HCT116 (cell line): ENCODE measurements around the gene KATNIP. TPM values are rescaled to one million over a fixed set of nuclear protein-coding genes. Genes with fewer than 3 reads are reported as not detected.
"Not testable (repeated sequence)": the region's sequence is repeated elsewhere in the genome, so short reads cannot be mapped to it uniquely, and the experiment has no call there.

Source experiments
- ATAC-seq: fragments of 200-7000 bp; cut with Tn5 transposase; 2 replicates; pipeline ENCODE4 v1.9.1; 2020; ENCODE audit warnings: mild to moderate bottlenecking, moderate library complexity
- BruUV-seq: library from RNA; stranded (reverse); fragments of 400-500 nt; replicated peaks from 2 replicates; lab custom pipeline; 2021; lab: Mats Ljungman, UMichigan
- CTCF ChIA-PET: fragments of 300-600 bp; sonication (Branson Sonifier 250); formaldehyde crosslinking; loops from one replicate; lab custom pipeline; 2021; ENCODE audit warnings: antibody characterized with exemption; lab: Charles Lee
- POLR2A ChIA-PET: fragments of 300-600, 350-600 bp; sonication (Branson Sonifier 250); formaldehyde crosslinking; loops from one replicate; lab custom pipeline; 2021; ENCODE audit warnings: antibody characterized with exemption; lab: Charles Lee
- RAD21 ChIA-PET, 2 experiments: fragments of 300-600 bp; sonication (Branson Sonifier 250); formaldehyde crosslinking; loops; one replicate each; lab custom pipeline; 2023; ENCODE audit warnings: low total read pairs in 2 of 2; ENCODE audit not compliant: uncharacterized antibody in 2 of 2, unreplicated experiment in 2 of 2, low non-redundant PET in 1 of 2; lab: Charles Lee
- DNase-seq: peaks from one replicate; pipeline ENCODE4 v3.0.0-alpha.2; 2010; ENCODE audit warnings: low read depth, low spot score
- H2AFZ ChIP-seq: fragments of 200-600 bp; shearing (Covaris generic), sonication (generic); 2 replicates; pipeline ENCODE4 v1.6.1; 2017; ENCODE audit warnings: low read depth, mixed run types, mixed read lengths, antibody characterized with exemption, low read length; ENCODE audit not compliant: poor library complexity, severe bottlenecking
- H3K27ac ChIP-seq: 2 replicates; pipeline ENCODE4 v1.5.1; 2012; ENCODE audit warnings: low read depth, low read length
- H3K27me3 ChIP-seq: fragments of 200-600 bp; sonication (generic); 2 replicates; pipeline ENCODE4 v1.6.1; 2016; ENCODE audit warnings: mixed run types, low read length, mixed read lengths; ENCODE audit not compliant: insufficient read depth
- H3K36me3 ChIP-seq, 2 experiments: fragments of 200-500 bp in 1 of 2; fragments of 200-600 bp in 1 of 2; sonication (Bioruptor generic) in 1 of 2; sonication (generic) in 1 of 2; 2 replicates each; pipeline versions ENCODE4 v1.5.1 to v1.6.1; 2014 to 2016; ENCODE audit warnings: low read length in 2 of 2, inconsistent platforms in 1 of 2, mixed read lengths in 1 of 2, mixed run types in 1 of 2; ENCODE audit not compliant: insufficient read depth in 2 of 2, control insufficient read depth in 1 of 2
- H3K4me1 ChIP-seq, 2 experiments: fragments of 200-600 bp in 1 of 2; sonication (generic) in 1 of 2; 2 replicates each; pipeline versions ENCODE4 v1.5.1 to v1.6.1; 2012 to 2017; ENCODE audit warnings: low read length in 2 of 2, inconsistent platforms in 1 of 2, mild to moderate bottlenecking in 1 of 2, mixed read lengths in 1 of 2, mixed run types in 1 of 2, moderate library complexity in 1 of 2; ENCODE audit not compliant: insufficient read depth in 2 of 2, control insufficient read depth in 1 of 2
- H3K4me2 ChIP-seq: fragments of 200-600 bp; sonication (generic); 2 replicates; pipeline ENCODE4 v1.6.1; 2017; ENCODE audit warnings: mixed run types, low read length, mixed read lengths
- H3K4me3 ChIP-seq, 2 experiments: fragments of 200-600 bp in 1 of 2; sonication (generic) in 1 of 2; replicated peaks in 1 of 2; 2 replicates each; pipeline ENCODE4 v1.5.1; 2011 to 2016; ENCODE audit warnings: low read length in 2 of 2, control low read depth in 1 of 2, low read depth in 1 of 2, mild to moderate bottlenecking in 1 of 2, mixed read lengths in 1 of 2, mixed run types in 1 of 2
- H3K79me2 ChIP-seq: fragments of 200-600 bp; sonication (generic); 2 replicates; pipeline ENCODE4 v1.6.1; 2017; ENCODE audit warnings: mild to moderate bottlenecking, mixed run types, low read length, moderate library complexity, mixed read lengths; ENCODE audit not compliant: insufficient read depth
- H3K9ac ChIP-seq: fragments of 200-600 bp; sonication (generic); 2 replicates; pipeline ENCODE4 v1.6.1; 2016; ENCODE audit warnings: low read length, mixed read lengths
- H3K9me2 ChIP-seq: fragments of 200-600 bp; sonication (generic), shearing (Covaris generic); 2 replicates; pipeline ENCODE4 v1.6.1; 2017; ENCODE audit warnings: mixed run types, mild to moderate bottlenecking, moderate library complexity; ENCODE audit not compliant: insufficient read depth
- H3K9me3 ChIP-seq, 2 experiments: fragments of 200-500 bp in 1 of 2; fragments of 200-600 bp in 1 of 2; sonication (Bioruptor generic) in 1 of 2; sonication (generic) in 1 of 2; 2 replicates each; pipeline ENCODE4 v1.6.1; 2014 to 2017; ENCODE audit warnings: low read length in 2 of 2, mixed read lengths in 2 of 2, inconsistent platforms in 1 of 2, low read depth in 1 of 2, mild to moderate bottlenecking in 1 of 2, mixed run types in 1 of 2, moderate library complexity in 1 of 2; ENCODE audit not compliant: control insufficient read depth in 1 of 2, insufficient read depth in 1 of 2
- H4K20me1 ChIP-seq: fragments of 200-600 bp; sonication (generic), shearing (Covaris generic); 2 replicates; pipeline ENCODE4 v1.6.1; 2017; ENCODE audit warnings: mixed run types, mild to moderate bottlenecking, moderate library complexity; ENCODE audit not compliant: insufficient read depth
- CEBPB ChIP-seq: IDR thresholded peaks from 2 replicates; pipeline ENCODE4 v1.6.1; 2012; ENCODE audit warnings: low read depth
- ELF1 ChIP-seq: IDR thresholded peaks from 2 replicates; pipeline ENCODE4 v1.6.1; 2012; ENCODE audit warnings: low read depth, borderline replicate concordance
- SP1 ChIP-seq: IDR thresholded peaks from 2 replicates; pipeline ENCODE4 v1.6.1; 2012; ENCODE audit warnings: low read depth
- YY1 ChIP-seq: IDR thresholded peaks from 2 replicates; pipeline ENCODE4 v1.6.1; 2011; ENCODE audit warnings: low read length, low read depth, moderate library complexity, mild to moderate bottlenecking; ENCODE audit not compliant: insufficient replicate concordance; ENCODE audit errors: extremely low read depth
- intact Hi-C: fragments of 100-400 bp; cut with micrococcal nuclease; formaldehyde crosslinking; loops from 2 replicates; pipeline ENCODE4 v1.10.0; 2022
- total RNA-seq: library from RNA; stranded (reverse); gene quantifications from one replicate; pipeline ENCODE4 v1.2.1, GENCODE V29; 2021; ENCODE audit not compliant: unreplicated experiment
- TF ChIP-seq, protein P1 (sequence below): IDR thresholded peaks from 2 replicates; pipeline ENCODE4 v1.6.1; 2012

The KATNIP gene
- total RNA-seq, 1 experiment from 2014 or later = 23.8 TPM

DNA sequence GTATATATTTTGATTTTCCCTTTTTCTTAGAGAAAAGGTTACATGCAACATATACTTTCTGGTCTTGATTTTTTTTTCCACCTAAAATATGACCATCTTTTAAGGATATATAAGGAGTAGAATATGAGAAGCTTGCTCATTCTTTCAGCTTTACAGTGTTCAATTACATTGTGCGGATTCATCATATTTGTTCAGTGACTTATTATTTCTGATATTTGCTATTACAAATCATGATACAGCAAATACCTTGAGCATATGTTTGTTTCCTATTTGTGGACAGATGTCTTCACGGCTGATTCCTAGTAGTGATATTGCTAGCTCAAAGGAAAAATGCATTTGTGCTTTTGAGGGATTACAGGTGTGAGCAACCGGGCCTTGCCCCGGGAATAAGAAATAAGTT lies 18.1 kb downstream of the KATNIP start:
- no peak for ATAC-seq
- CTCF ChIA-PET = no interaction called here

DNA sequence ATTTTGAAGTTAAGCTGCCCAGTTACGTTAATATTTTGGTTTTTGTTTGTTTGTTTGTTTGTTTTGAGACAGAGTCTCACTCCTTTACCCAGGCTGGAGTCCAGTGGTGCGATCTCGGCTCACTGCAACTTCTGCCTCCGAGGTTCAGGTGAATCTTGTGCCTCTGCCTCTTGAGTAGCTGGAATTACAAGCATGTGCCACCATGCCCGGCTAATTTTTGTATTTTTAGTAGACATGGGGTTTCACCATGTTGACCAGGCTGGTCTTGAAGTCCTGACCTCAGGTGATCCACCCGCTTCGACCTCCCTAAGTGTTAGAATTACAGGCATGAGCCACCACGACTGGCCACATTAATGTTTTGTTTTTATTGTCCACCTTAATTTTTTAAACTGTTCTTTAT lies 21.0 kb downstream of the KATNIP start:
- H3K4me1 ChIP-seq, BruUV-seq, H3K27ac ChIP-seq, DNase-seq, H2AFZ ChIP-seq, H3K79me2 ChIP-seq, H3K9ac ChIP-seq, POLR2A ChIA-PET, ATAC-seq, CTCF ChIA-PET, H3K4me3 ChIP-seq, RAD21 ChIA-PET, intact Hi-C loops, H4K20me1 ChIP-seq, H3K36me3 ChIP-seq, H3K4me2 ChIP-seq, H3K27me3 ChIP-seq, H3K9me3 ChIP-seq, H3K9me2 ChIP-seq: not testable (repeated sequence)

More for the DNA sequence above, 18.1 kb downstream of the KATNIP start:
- Histone ChIP-seq H3K4me3 (no peak overlapping the region), H3K27ac (no peak overlapping the region), H3K79me2 (no peaks in the 10 kb centered on the region), H3K9me2 (no peaks in the 10 kb centered on the region), H3K4me2 (no peak overlapping the region), H3K4me1 (no peaks in the 10 kb centered on the region), H3K36me3 (no peaks in the 10 kb centered on the region)
- BruUV-seq = no TSS peak
- intact Hi-C loops = no loop called here
- POLR2A ChIA-PET = interaction anchor here (1.6 kb wide), 1 partner anchor 18 kb away, joined by 6 read pairs; the partner anchor contains the start of genes GTF3C1 and KATNIP
- no peak for TF ChIP-seq SP1
- TF ChIP-seq, protein P1, sequence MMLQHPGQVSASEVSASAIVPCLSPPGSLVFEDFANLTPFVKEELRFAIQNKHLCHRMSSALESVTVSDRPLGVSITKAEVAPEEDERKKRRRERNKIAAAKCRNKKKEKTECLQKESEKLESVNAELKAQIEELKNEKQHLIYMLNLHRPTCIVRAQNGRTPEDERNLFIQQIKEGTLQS = no peak
- TF ChIP-seq YY1 = no peak
- no peak for TF ChIP-seq ELF1
- no peak for TF ChIP-seq CEBPB
- TF ChIP-seq, all 23 proteins: peak for 0
- RAD21 ChIA-PET = no interaction called here
- Histone ChIP-seq H3K9ac (no peak overlapping the region), H2AFZ (no peak overlapping the region), H3K9me3 (no peaks in the 10 kb centered on the region), H3K27me3 (no peaks in the 10 kb centered on the region), H4K20me1 (0 out of 2 replicates have a peak, but pooled peaks cover 4% of the 10 kb centered on the region)
- DNase-seq = no peak
